ENCODE data around the gene PLD4. TPM values are rescaled to one million over a fixed set of nuclear protein-coding genes. Genes with fewer than 3 reads are reported as not detected.

Gene PLD4
- total RNA-seq, 2 donors from 2014 or later, result not detected

GRCh38 chr14:104982548-104983230 lies 58.0 kb downstream of the PLD4 start:
- Mint-ChIP-seq H3K27ac (no peak overlapping the region), H3K27me3 (ENCODE audit: insufficient read depth) (peaks cover 37% of the 10 kb centered on the region), H3K36me3 (ENCODE audit: low read depth) (peaks cover 2% of the 10 kb centered on the region), H3K4me1 (peaks cover 5% of the 10 kb centered on the region), H3K9me3 (no peaks in the 10 kb centered on the region), H3K4me3 (no peak overlapping the region)
- peak; percentile 39 for DNase-seq
- peaks cover 21% of the 10 kb centered on the region for H3K27me3 ChIP-seq (ENCODE audit: control insufficient read depth, insufficient read depth, low read length, poor library complexity, severe bottlenecking)
- no peak for TF ChIP-seq CTCF (conservative IDR thresholded peaks at IDR 0.05)
- WGBS, 2 experiments (ENCODE audit: insufficient coverage in 1 of 2, insufficient read length in 1 of 2), result 81% methylated on average over 5 to 10 of the region's 10 CpGs
- peaks cover 6% of the 10 kb centered on the region for H3K4me1 ChIP-seq (ENCODE audit: control insufficient read depth, insufficient read depth, low read length)
- no peak overlapping the region for H3K9ac ChIP-seq (ENCODE audit: extremely low read depth, low read length, poor library complexity, severe bottlenecking)
- H3K9me3 ChIP-seq (ENCODE audit: control insufficient read depth, low read length), result no peaks in the 10 kb centered on the region
- no peak overlapping the region for H3K27ac ChIP-seq (ENCODE audit: low read depth, low read length)
- no peaks in the 10 kb centered on the region for H3K36me3 ChIP-seq (ENCODE audit: control insufficient read depth, insufficient read depth, low read length)
- no peak overlapping the region for H3K4me3 ChIP-seq (ENCODE audit: low read length)

Other genes starting within 250 kb of the PLD4 start
- gene INF2, start 235.3 kb upstream of the PLD4 start, total RNA-seq, result 100 to 1,000 TPM in 1 of 2 donors, 10 to 100 TPM in 1; 99.7 to 114 TPM
- 10 to 100 TPM; 15.8 to 31.0 TPM for gene ADSS1, start 200.7 kb upstream of the PLD4 start, total RNA-seq
- 10 to 100 TPM; 82.5 to 87.3 TPM for gene SIVA1, start 171.7 kb upstream of the PLD4 start, total RNA-seq
- gene AKT1, start 129.1 kb upstream of the PLD4 start, total RNA-seq, result 100 to 1,000 TPM; 133 to 152 TPM
- 1 to 10 TPM; 7.7 to 8.4 TPM for gene ZBTB42, start 123.8 kb upstream of the PLD4 start, total RNA-seq
- gene CEP170B, start 59.6 kb upstream of the PLD4 start, total RNA-seq, result 10 to 100 TPM; 38.9 to 43.1 TPM
- gene AHNAK2, start 53.5 kb downstream of the PLD4 start, total RNA-seq, result 1 to 10 TPM in 1 of 2 donors, under 1 TPM in 1; 0.93 to 2.2 TPM
- gene CLBA1, start 60.9 kb downstream of the PLD4 start, total RNA-seq, result 10 to 100 TPM; 11.2 to 12.5 TPM
- gene CDCA4, start 96.2 kb downstream of the PLD4 start, total RNA-seq, result 10 to 100 TPM; 46.6 to 65.1 TPM
- gene GPR132, start 140.6 kb downstream of the PLD4 start, total RNA-seq, result 1 to 10 TPM in 1 of 2 donors, under 1 TPM in 1; 0.27 to 3.3 TPM
- gene JAG2, start 243.9 kb downstream of the PLD4 start, total RNA-seq, result 1 to 10 TPM; 6.4 TPM